Measurements from ENCODE around the gene PARP6.

DNA sequence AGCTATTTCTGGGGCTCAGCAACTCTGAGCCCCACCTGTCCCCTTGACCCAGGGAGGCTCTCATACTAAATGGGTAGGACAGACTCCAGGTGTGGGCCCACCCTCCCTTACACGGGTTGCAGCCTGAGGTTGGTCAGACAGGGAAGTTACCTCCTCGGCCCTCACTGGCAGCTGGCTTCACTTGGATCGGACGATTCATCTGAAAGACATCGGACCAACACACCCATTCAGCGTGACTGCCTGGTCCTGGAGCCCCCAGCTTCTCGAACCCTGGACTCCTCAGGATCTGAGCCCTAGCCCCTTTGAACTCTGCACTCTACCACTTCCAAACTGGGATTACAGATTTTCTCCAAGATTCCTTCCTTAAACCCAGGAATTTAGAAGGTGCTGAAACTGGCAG, 32.2 kb upstream of the PARP6 start:
- TF ChIP-seq, protein P1, sequence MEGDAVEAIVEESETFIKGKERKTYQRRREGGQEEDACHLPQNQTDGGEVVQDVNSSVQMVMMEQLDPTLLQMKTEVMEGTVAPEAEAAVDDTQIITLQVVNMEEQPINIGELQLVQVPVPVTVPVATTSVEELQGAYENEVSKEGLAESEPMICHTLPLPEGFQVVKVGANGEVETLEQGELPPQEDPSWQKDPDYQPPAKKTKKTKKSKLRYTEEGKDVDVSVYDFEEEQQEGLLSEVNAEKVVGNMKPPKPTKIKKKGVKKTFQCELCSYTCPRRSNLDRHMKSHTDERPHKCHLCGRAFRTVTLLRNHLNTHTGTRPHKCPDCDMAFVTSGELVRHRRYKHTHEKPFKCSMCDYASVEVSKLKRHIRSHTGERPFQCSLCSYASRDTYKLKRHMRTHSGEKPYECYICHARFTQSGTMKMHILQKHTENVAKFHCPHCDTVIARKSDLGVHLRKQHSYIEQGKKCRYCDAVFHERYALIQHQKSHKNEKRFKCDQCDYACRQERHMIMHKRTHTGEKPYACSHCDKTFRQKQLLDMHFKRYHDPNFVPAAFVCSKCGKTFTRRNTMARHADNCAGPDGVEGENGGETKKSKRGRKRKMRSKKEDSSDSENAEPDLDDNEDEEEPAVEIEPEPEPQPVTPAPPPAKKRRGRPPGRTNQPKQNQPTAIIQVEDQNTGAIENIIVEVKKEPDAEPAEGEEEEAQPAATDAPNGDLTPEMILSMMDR (IDR thresholded peaks at IDR 0.05), result no peak
- no peak for TF ChIP-seq POLR2A (IDR thresholded peaks at IDR 0.05)

Measured in body of pancreas (tissue), 4 donors.